Skeletal muscle tissue (tissue), 4 donors: Measurements from ENCODE around the gene HPN. TPM values are rescaled to one million over a fixed set of nuclear protein-coding genes. Genes with fewer than 3 reads are reported as not detected.
"Not testable (repeated sequence)": the region's sequence is repeated elsewhere in the genome, so short reads cannot be mapped to it uniquely, and the experiment has no call there.

Source experiments
- H3K27ac ChIP-seq: one replicate; pipeline ENCODE4 v1.7.0; 2013; ENCODE audit warnings: mild to moderate bottlenecking, low read depth, low read length, inconsistent platforms
- H3K27me3 ChIP-seq, 3 donors: one replicate each; pipeline ENCODE4 v1.7.0; 2013; ENCODE audit warnings: low read length in 3 of 3; ENCODE audit not compliant: control insufficient read depth in 3 of 3, insufficient read depth in 3 of 3
- H3K36me3 ChIP-seq, 3 donors: one replicate each; pipeline ENCODE4 v1.7.0; 2013; ENCODE audit warnings: low read length in 3 of 3; ENCODE audit not compliant: control insufficient read depth in 3 of 3, insufficient read depth in 3 of 3
- H3K4me1 ChIP-seq, 3 donors: one replicate each; pipeline ENCODE4 v1.7.0; 2013; ENCODE audit warnings: low read length in 3 of 3, mild to moderate bottlenecking in 3 of 3; ENCODE audit not compliant: control insufficient read depth in 3 of 3, insufficient read depth in 3 of 3
- H3K4me3 ChIP-seq, 3 donors: one replicate each; pipeline ENCODE4 v1.7.0; 2013; ENCODE audit warnings: low read length in 3 of 3
- H3K9ac ChIP-seq, 3 donors: one replicate each; pipeline ENCODE4 v1.7.0; 2013; ENCODE audit warnings: low read length in 3 of 3, mild to moderate bottlenecking in 3 of 3, moderate library complexity in 2 of 3, low read depth in 1 of 3
- H3K9me3 ChIP-seq, 3 donors: one replicate each; pipeline ENCODE4 v1.7.0; 2013; ENCODE audit warnings: low read length in 3 of 3; ENCODE audit not compliant: control insufficient read depth in 3 of 3
- total RNA-seq: library from RNA; depleted of rRNA; stranded (reverse); fragments of >200 nt; gene quantifications from one replicate; pipeline ENCODE4 v1.2.3, GENCODE V29; 2014
- donor health status: Osteomylitis.

The HPN gene
- total RNA-seq, 1 donor from 2014 or later: 0.52 TPM

- H3K27me3 ChIP-seq, H3K27ac ChIP-seq, H3K9me3 ChIP-seq, H3K36me3 ChIP-seq, H3K4me3 ChIP-seq, H3K9ac ChIP-seq: not testable (repeated sequence)
- H3K4me1 ChIP-seq: peaks cover 21 to 40% (median 34%) of the 10 kb centered on the region in 3 donors
Measured at GRCh38 chr19:35051268-35051667, 9.7 kb downstream of the HPN start.

DNA sequence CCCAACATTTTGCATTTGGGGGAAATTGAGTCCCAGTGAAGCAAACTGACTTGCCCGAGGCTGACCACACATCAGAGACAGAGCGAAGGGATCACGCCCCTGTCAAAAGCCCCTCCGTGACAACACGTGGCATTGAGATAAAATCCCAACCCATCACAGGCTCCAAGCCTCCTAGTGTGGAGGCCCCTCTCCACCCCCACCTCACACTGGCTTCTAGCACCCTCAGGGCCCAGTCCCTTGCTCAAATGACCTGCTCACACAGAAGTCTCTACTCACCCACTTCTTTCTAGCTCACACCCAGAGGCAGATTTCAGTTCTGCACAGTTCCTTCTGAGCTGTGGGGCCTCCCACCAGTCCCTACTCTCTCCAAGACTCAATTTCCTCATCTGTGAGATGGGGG lies 10.3 kb downstream of the HPN start:
- Histone ChIP-seq H3K36me3 (no peaks in the 10 kb centered on the region), H3K27me3 (no peaks in the 10 kb centered on the region), H3K27ac (no peak overlapping the region), H3K9ac (no peak overlapping the region), H3K9me3 (no peaks in the 10 kb centered on the region), H3K4me3 (no peak overlapping the region), H3K4me1 (peaks cover 25 to 44% (median 40%) of the 10 kb centered on the region in 3 donors)

- H3K4me1 ChIP-seq: peaks cover 25 to 38% (median 32%) of the 10 kb centered on the region in 3 donors
- no peaks in the 10 kb centered on the region for H3K9me3 ChIP-seq
- peak overlapping the region in 2 of 3 donors; percentile 38 to 54 for H3K9ac ChIP-seq
- H3K36me3 ChIP-seq: no peaks in the 10 kb centered on the region
- H3K27me3 ChIP-seq: no peaks in the 10 kb centered on the region
- H3K4me3 ChIP-seq: no peak overlapping the region
- H3K27ac ChIP-seq: peak overlapping the region; percentile 48
Measured at GRCh38 chr19:35052599-35053190, 11.2 kb downstream of the HPN start.

DNA sequence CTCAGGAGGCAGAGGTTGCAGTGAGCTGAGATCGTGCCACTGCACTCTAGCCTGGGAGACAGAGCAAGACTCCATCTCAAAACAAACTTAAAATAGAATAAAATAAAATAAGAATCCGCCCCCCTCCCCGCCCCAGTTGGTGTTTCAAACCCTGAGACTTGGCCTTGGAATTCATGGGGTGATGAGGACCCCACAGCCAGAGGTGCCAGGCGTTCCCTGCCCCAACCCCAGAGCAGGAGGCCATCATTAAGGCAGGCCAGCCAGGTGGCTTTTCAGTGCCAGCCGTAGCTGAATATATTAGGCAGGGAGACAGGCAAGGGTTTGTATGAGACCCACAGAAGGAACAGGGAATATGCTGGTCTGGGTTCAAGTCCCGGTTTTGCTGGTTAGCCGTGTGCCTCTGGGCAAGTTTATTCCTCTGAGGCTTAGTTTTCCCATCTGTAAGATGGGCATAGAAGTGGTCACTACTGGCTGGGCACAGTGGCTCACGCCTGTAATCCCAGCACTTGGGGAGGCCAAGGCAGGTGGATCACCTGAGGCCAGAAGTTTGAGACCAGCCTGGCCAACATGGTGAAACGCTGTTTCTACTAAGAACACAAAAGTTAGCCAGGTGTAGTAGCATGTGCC lies 12.3 kb downstream of the HPN start:
- no peaks in the 10 kb centered on the region for H3K36me3 ChIP-seq
- no peaks in the 10 kb centered on the region for H3K27me3 ChIP-seq
- no peak overlapping the region for H3K4me3 ChIP-seq
- peaks cover 19 to 32% (median 28%) of the 10 kb centered on the region in 3 donors for H3K4me1 ChIP-seq
- no peak overlapping the region for H3K27ac ChIP-seq
- no peaks in the 10 kb centered on the region for H3K9me3 ChIP-seq
- H3K9ac ChIP-seq: no peak overlapping the region

DNA sequence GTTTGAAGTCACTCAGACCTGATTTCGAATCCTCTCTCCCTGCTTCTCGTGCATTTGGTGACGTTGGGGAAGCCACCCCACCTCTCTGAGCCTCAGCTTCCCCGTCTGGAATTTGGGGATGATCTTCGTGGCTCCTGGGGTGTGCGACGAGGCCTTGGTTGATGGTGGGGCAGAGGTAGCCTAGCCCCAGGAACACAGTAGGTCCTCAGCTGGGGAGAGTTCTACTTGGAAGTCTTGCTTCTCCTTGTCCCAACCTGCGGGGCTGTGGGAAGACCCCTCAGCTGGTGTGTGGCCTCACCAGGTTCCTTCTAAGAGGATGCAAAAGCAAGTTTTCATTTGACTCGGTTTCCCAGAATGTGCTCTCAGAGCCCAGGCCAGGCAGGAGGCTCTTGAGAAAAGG lies 13.1 kb downstream of the HPN start:
- no peak overlapping the region for H3K9ac ChIP-seq
- H3K36me3 ChIP-seq: no peaks in the 10 kb centered on the region
- no peak overlapping the region for H3K27ac ChIP-seq
- H3K4me1 ChIP-seq: peaks cover 13 to 25% (median 20%) of the 10 kb centered on the region in 3 donors
- no peaks in the 10 kb centered on the region for H3K9me3 ChIP-seq
- no peaks in the 10 kb centered on the region for H3K27me3 ChIP-seq
- H3K4me3 ChIP-seq: no peak overlapping the region

DNA sequence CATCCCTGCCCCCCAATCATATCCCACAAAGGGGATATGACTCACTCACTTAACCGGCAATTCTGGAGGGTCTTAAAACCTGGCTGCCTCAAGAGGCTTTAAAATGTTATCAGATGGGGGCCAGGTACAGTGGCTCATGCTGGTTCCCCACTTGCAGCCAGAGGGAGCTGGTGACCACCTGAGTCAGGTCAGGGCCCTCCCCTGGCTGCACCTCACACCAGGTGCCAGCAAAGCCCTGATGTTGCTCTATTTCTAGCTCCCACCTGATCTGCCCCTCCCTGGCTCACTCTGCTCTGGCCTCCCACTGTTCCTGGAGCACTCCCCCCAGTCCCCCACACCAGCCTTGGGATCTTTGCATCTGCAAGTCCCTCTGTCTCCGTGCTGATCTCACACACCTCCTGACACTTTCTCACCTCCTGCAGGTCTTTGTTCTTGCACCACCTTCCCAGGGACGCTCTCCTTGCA lies 14.2 kb downstream of the HPN start:
- Histone ChIP-seq H3K4me1 (peaks cover 13 to 21% (median 20%) of the 10 kb centered on the region in 3 donors), H3K27ac (peak overlapping the region; percentile 3), H3K9ac (peak overlapping the region in 2 of 3 donors; percentile 5 to 45), H3K27me3 (no peaks in the 10 kb centered on the region), H3K36me3 (no peaks in the 10 kb centered on the region), H3K9me3 (no peaks in the 10 kb centered on the region), H3K4me3 (no peak overlapping the region)

DNA sequence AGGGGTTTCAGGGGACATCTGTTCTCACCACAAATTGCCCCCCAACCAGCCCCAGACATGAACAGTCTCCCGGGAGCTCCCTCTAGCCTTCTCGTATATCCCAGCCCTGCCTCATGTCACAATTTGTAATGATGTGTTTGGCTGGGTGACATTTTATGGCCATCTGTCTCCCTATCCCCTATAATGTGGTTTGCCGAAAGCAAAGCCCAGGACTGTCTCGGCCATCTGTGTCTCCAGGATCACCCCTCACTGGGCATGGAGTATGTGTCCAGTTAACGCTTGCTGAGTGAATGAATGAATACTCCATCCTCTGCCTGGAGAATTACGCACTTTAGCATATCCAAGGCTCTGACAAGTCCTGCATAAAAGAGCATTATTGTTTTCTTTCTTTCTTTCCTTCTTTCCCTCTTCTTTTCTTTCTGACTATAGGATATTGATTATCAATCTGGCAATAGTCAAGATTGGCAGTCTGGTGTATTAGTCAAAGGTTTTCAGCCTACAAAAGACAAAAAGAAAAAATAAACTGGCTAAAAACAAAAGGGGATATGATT lies 15.1 kb downstream of the HPN start:
- Histone ChIP-seq H3K4me3 (no peak overlapping the region), H3K9me3 (no peaks in the 10 kb centered on the region), H3K36me3 (no peaks in the 10 kb centered on the region), H3K27me3 (no peaks in the 10 kb centered on the region), H3K27ac (peak overlapping the region; percentile 3), H3K4me1 (peaks cover 13 to 21% (median 21%) of the 10 kb centered on the region in 3 donors), H3K9ac (peak overlapping the region in 2 of 3 donors; percentile 27 to 62)

DNA sequence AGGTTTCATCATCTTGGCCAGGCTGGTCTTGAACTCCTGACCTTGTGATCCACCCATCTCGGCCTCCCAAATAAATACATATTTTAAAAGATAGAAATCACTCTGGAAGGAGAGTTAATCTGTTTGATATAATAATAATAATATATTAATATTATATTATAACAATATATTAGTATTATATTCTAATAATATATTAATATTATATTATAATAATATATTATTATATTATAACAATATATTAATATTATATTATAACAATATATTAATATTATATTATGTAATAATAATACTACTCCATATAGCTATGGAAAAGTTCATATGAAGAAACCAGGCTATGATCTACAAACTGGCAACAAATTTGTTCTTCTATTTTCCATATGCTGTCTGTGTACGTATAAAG lies 16.8 kb downstream of the HPN start:
- Histone ChIP-seq H3K27me3 (no peaks in the 10 kb centered on the region), H3K9me3 (no peaks in the 10 kb centered on the region), H3K36me3 (no peaks in the 10 kb centered on the region), H3K4me3 (no peak overlapping the region), H3K27ac (no peak overlapping the region), H3K4me1 (peaks cover 9 to 17% (median 12%) of the 10 kb centered on the region in 3 donors), H3K9ac (no peak overlapping the region)

DNA sequence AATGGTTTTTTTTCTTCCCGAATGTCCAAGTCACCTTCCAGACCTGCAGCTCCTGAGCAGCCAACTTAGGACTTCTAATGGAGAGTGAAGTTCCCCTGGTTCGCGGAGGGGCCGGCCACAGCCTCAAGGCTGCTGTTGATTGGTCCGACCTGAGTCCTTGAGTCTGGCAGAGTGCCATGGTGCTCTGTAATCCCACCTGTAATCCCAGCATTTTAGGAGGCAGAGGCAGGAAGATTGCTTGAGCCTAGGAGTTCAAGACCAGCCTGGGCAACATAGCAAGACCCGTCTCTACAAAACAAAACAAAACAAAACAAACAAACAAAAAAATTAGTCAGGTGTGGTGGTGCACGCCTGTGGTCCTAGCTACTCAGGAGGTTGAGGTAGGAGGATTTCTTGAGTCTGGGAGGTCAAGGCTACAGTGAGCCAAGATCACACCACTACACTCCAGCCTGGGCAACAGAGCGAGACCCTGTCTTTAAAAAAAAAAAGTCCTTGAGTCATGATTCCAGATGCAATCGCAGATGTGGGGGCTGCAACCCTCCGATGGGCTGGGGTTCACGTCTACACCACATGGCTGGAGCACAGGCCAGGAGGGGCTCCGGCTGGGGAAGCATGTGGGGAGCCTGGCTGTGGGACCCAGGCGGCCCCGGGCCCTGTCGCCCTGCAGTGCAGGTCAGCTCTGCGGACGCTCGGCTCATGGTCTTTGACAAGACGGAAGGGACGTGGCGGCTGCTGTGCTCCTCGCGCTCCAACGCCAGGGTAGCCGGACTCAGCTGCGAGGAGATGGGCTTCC lies 17.7 kb downstream of the HPN start:
- Histone ChIP-seq H3K4me3 (no peak overlapping the region), H3K9me3 (no peaks in the 10 kb centered on the region), H3K4me1 (peaks cover 9 to 13% (median 10%) of the 10 kb centered on the region in 3 donors), H3K27ac (no peak overlapping the region), H3K27me3 (no peaks in the 10 kb centered on the region), H3K9ac (no peak overlapping the region), H3K36me3 (no peaks in the 10 kb centered on the region)

GRCh38 chr19:35059799-35060091 lies 18.2 kb downstream of the HPN start:
- Histone ChIP-seq H3K4me1 (peaks cover 9 to 13% (median 10%) of the 10 kb centered on the region in 3 donors), H3K9ac (no peak overlapping the region), H3K27me3 (no peaks in the 10 kb centered on the region), H3K9me3 (no peaks in the 10 kb centered on the region), H3K27ac (no peak overlapping the region), H3K36me3 (no peaks in the 10 kb centered on the region), H3K4me3 (no peak overlapping the region)
